ENCODE measurements around the gene ATP2B2. TPM values are rescaled to one million over a fixed set of nuclear protein-coding genes. Genes with fewer than 3 reads are reported as not detected.

ATP2B2 gene
- total and polyA plus RNA-seq, 10 of the 15 experiments (the other 5 are each of a cell fraction or from before 2014, with no cell fraction given), result 0.04 TPM; not detected in 9

GRCh38 chr3:10335190-10335738 lies 170.1 kb downstream of the ATP2B2 start:
- intact Hi-C loops (cut with micrococcal nuclease; ENCODE audit: unreplicated experiment), result no loop called here
- 13% methylated on average over 4 of the region's 4 CpGs for WGBS (ENCODE audit: insufficient coverage, insufficient replicate concordance, low lambda C conversion rate, missing lambda C conversion rate)
- Histone ChIP-seq H3K4me1 (ENCODE audit: control insufficient read depth, insufficient read depth, low read length) (peaks cover 5% of the 10 kb centered on the region; the same call in 1 of the 2 replicates), H2AFZ (ENCODE audit: control insufficient read depth, low read depth, low read length) (no peak overlapping the region), H3K9me3 (replicated peaks; ENCODE audit: control insufficient read depth, insufficient read depth, low read length) (no peaks in the 10 kb centered on the region), H3K36me3 (ENCODE audit: control insufficient read depth in 2 of 2, insufficient read depth in 2 of 2, low read length in 1 of 2) (no peaks in the 10 kb centered on the region), H3K27me3 (replicated peaks in 1 of 2; ENCODE audit: control insufficient read depth in 2 of 2, insufficient read depth in 2 of 2, low read length in 1 of 2) (0 out of 4 replicates have a peak, but pooled peaks cover 0 to 2% of the 10 kb centered on the region in 2 experiments), H4K20me1 (ENCODE audit: control insufficient read depth, insufficient read depth) (no peaks in the 10 kb centered on the region), H3K4me2 (ENCODE audit: control insufficient read depth, insufficient read depth) (no peak overlapping the region), H3K79me2 (ENCODE audit: control insufficient read depth, insufficient read depth, low read length) (no peaks in the 10 kb centered on the region), H3K9ac (ENCODE audit: control insufficient read depth, insufficient read depth, low read length) (no peak overlapping the region), H3K27ac (ENCODE audit: control insufficient read depth, insufficient read depth) (no peak overlapping the region), H3K4me3 (no peak overlapping the region)
- SMC1A ChIA-PET (ENCODE audit: uncharacterized antibody, unreplicated experiment), result interaction anchor here (1.4 kb wide), 1 partner anchor 13 kb away, joined by 5 read pairs; no protein-coding TSS in a partner anchor
- FAIRE-seq, result no peak
- RAD21 ChIA-PET (ENCODE audit: unreplicated experiment), result no interaction called here
- no peak for DNase-seq (ENCODE audit: low read depth, low spot score)
- POLR2A ChIA-PET, result no interaction called here
- 0 out of 2 replicates have a peak, but pooled peaks have one; percentile 14 for TF ChIP-seq NR2F1 (conservative IDR thresholded peaks at IDR 0.05)
- no peak for TF ChIP-seq ZNF24 (IDR thresholded peaks at IDR 0.05)
- no peak for TF ChIP-seq RUNX3 (IDR thresholded peaks at IDR 0.05; ENCODE audit: low read length)
- TF ChIP-seq CBX5 (IDR thresholded peaks at IDR 0.05; ENCODE audit: low read depth), result no peak
- TF ChIP-seq SMAD1 (IDR thresholded peaks at IDR 0.05; ENCODE audit: low read depth, partially characterized antibody), result no peak
- CTCF ChIA-PET, result interaction anchor here (2.0 kb wide), 1 partner anchor 9 kb away, joined by 6 read pairs; no protein-coding TSS in a partner anchor
- in situ Hi-C loops (cut with MboI), result no loop called here
- ATAC-seq, result 0 out of 3 replicates have a peak, but pooled peaks have one; percentile 17
- no TSS peak for BruUV-seq (replicated peaks)

GRCh38 chr3:10334459-10334858 lies 170.9 kb downstream of the ATP2B2 start:
- BruUV-seq (replicated peaks), result no TSS peak
- Histone ChIP-seq H3K36me3 (ENCODE audit: control insufficient read depth in 2 of 2, insufficient read depth in 2 of 2, low read length in 1 of 2) (no peaks in the 10 kb centered on the region), H3K4me1 (ENCODE audit: control insufficient read depth, insufficient read depth, low read length) (peaks cover 5% of the 10 kb centered on the region; the same call in 1 of the 2 replicates), H3K9me3 (replicated peaks; ENCODE audit: control insufficient read depth, insufficient read depth, low read length) (no peaks in the 10 kb centered on the region), H3K4me2 (ENCODE audit: control insufficient read depth, insufficient read depth) (no peak overlapping the region), H3K27ac (ENCODE audit: control insufficient read depth, insufficient read depth) (no peak overlapping the region), H4K20me1 (ENCODE audit: control insufficient read depth, insufficient read depth) (no peaks in the 10 kb centered on the region), H3K27me3 (replicated peaks in 1 of 2; ENCODE audit: control insufficient read depth in 2 of 2, insufficient read depth in 2 of 2, low read length in 1 of 2) (peaks cover 1 to 4% of the 10 kb centered on the region in 2 experiments; a peak in 2 of 4 replicates), H3K79me2 (ENCODE audit: control insufficient read depth, insufficient read depth, low read length) (no peaks in the 10 kb centered on the region), H3K9ac (ENCODE audit: control insufficient read depth, insufficient read depth, low read length) (no peak overlapping the region), H2AFZ (ENCODE audit: control insufficient read depth, low read depth, low read length) (no peak overlapping the region), H3K4me3 (no peak overlapping the region)
- 0 out of 3 replicates have a peak, but pooled peaks have one; percentile 27 for ATAC-seq
- WGBS (ENCODE audit: insufficient coverage, insufficient replicate concordance, low lambda C conversion rate, missing lambda C conversion rate), result 64% methylated on average over 12 of the region's 12 CpGs
- in situ Hi-C loops (cut with MboI), result no loop called here
- FAIRE-seq, result no peak
- intact Hi-C loops (cut with micrococcal nuclease; ENCODE audit: unreplicated experiment), result no loop called here
- no peak for DNase-seq (ENCODE audit: low read depth, low spot score)
- RAD21 ChIA-PET (ENCODE audit: unreplicated experiment), result no interaction called here
- POLR2A ChIA-PET, result no interaction called here
- SMC1A ChIA-PET (ENCODE audit: uncharacterized antibody, unreplicated experiment), result interaction anchor here (1.4 kb wide), 1 partner anchor 12 kb away, joined by 5 read pairs; no protein-coding TSS in a partner anchor
- TF ChIP-seq ATF2 (IDR thresholded peaks at IDR 0.05; ENCODE audit: low read length) (no peak), CTCF (IDR thresholded peaks at IDR 0.05 in 2 of 3, conservative IDR thresholded peaks at IDR 0.05 in 1 of 3; ENCODE audit: control insufficient read depth in 2 of 3, extremely low read depth in 1 of 3, insufficient read depth in 1 of 3, low read depth in 3 of 3, low read length in 3 of 3) (peak in 2 of 3 experiments; percentile 15 to 24; a peak in 2 of 6 replicates), FOXM1 (IDR thresholded peaks at IDR 0.05; ENCODE audit: low read depth, low read length) (no peak), FOXK2 (IDR thresholded peaks at IDR 0.05) (no peak), BHLHE40 (IDR thresholded peaks at IDR 0.05; ENCODE audit: borderline replicate concordance in 1 of 2, low read depth in 2 of 2, low read length in 1 of 2) (no peak), ZNF217 (IDR thresholded peaks at IDR 0.05) (no peak), SIX5 (IDR thresholded peaks at IDR 0.05; ENCODE audit: low read depth, low read length, severe bottlenecking) (no peak), RUNX3 (IDR thresholded peaks at IDR 0.05; ENCODE audit: low read length) (no peak)
- CTCF ChIA-PET, result interaction anchor here (2.0 kb wide), 1 partner anchor 10 kb away, joined by 6 read pairs; no protein-coding TSS in a partner anchor
